ENCODE data around the gene PMIS2.
"Not testable (repeated sequence)": the region's sequence is repeated elsewhere in the genome, so short reads cannot be mapped to it uniquely, and the experiment has no call there.

PMIS2 gene

GRCh38 chr19:35595026-35595425 lies 9.1 kb downstream of the PMIS2 start:
- not testable (repeated sequence) for DNase-seq (ENCODE audit: low read depth)

GRCh38 chr19:35595928-35596327 lies 10.0 kb downstream of the PMIS2 start:
- DNase-seq (ENCODE audit: low read depth), result no peak

DNA sequence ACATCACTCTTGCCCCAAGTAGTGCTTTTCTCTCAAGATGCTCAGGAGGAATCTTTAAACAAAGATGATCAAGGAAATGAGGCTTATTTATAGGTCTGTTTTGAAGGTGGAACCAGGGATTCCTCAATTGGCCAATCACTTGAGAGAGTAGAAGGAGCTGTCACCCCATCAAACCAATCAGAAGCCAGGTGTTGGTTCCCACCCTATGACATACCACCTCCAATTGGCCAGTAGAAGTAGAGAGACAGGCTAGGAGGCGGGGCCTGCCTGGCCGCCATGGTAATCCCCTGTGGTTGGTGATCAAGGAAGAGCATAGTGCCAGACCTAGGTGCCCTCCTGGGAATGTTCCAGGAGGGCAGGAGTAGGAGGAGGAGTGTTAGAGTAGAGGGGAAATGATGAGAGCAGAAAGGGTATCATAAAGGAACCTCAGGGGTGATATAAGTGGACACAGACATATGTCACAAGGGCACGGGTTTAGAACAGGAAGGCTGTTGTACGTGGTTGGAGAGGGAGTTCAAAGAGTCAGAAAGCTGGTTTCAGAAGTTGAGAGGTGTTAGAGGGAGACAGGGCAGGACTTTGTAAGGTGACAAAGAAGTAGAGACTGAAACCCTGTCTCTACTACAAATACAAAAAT lies 10.5 kb downstream of the PMIS2 start:
- DNase-seq (ENCODE audit: low read depth), result no peak

DNA sequence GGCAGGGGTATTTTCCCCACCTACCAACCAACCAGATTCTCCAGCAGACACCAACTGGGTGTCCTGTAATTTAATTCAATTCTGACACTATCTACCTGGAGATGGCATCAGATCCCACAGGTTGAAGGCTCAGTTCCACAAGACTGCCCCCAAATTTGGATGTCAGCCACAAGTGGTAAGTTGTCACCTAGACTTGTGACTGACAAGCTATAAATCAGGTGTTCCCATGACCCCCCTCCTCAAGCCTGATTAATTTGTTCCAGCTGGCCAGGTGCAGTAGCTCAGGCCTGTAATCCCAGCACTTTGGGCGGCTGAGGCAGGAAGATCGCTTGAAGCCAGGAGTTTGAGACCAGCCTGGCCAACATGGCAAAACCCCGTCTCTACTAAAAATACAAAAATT lies 16.0 kb downstream of the PMIS2 start:
- no peak for DNase-seq (ENCODE audit: low read depth)

- DNase-seq (ENCODE audit: low read depth), result not testable (repeated sequence)
These were observed 18.5 kb downstream of the PMIS2 start for GRCh38 chr19:35604436-35604835.

GRCh38 chr19:35607170-35607569 lies 21.2 kb downstream of the PMIS2 start:
- not testable (repeated sequence) for DNase-seq (ENCODE audit: low read depth)

DNA sequence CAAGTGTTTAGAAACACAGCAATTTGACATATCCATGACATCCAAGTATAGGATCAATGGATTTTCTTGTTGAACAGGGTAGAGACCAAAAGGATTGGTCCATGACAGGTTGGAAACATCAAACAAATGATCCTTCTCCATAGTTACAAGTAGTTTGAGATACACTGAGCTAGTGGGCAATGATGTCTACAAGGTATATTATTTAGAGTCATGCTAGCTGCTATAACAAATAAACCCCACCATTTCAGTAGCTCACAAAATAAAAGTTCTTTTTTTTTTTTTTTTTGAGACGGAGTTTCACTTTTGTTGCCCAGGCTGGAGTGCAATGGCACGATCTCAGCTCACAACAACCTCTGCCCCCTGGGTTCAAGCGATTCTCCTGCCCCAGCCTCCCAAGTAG lies 21.7 kb downstream of the PMIS2 start:
- no peak for DNase-seq (ENCODE audit: low read depth)

DNA sequence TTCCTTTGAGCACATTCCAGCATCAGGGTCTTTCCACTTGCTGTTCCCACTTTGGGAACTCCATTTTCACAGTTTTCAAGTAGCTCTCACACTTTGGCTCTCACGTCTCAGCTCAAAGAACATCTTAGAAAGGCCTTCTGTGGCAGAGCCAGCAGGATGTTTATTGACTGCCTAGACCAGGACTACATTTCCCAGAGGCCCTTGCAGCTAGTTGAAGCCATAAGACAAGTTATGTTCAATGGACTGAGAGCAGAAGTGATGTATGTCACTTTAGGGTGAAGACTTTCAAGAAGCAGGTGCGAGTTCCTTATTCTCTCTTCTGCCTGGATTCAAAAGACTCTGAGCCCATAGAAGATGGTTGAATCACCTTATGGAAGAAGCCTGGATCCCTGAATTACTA lies 22.3 kb downstream of the PMIS2 start:
- DNase-seq (ENCODE audit: low read depth), result no peak

GRCh38 chr19:35609851-35610353 lies 23.9 kb downstream of the PMIS2 start:
- DNase-seq (ENCODE audit: low read depth), result no peak

DNA sequence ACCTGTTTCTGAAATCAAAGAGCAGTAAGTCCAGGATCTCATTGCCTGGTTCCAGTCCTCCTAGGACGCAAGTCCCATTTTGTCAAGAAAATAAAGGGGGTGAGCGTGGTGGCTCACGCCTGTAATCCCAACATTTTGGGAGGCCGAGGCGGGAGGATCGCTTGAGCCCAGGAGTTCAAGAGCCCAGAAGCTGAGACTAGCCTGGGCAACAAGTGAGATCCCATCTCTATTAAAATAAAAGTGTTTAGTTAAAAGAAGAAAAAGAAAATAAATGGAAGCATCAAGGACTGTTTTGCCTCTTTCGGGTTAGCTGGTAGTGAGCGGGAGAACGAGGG lies 26.2 kb downstream of the PMIS2 start:
- no peak for DNase-seq (ENCODE audit: low read depth)

GRCh38 chr19:35612559-35613321 lies 26.8 kb downstream of the PMIS2 start, which contains the start of gene HAUS5:
Gene HAUS5, plus strand, starts transcription at chr19:35612735. Its CDS starts 60 bp downstream, at chr19:35612795.
- peak; percentile 92 for DNase-seq (ENCODE audit: low read depth)

DNA sequence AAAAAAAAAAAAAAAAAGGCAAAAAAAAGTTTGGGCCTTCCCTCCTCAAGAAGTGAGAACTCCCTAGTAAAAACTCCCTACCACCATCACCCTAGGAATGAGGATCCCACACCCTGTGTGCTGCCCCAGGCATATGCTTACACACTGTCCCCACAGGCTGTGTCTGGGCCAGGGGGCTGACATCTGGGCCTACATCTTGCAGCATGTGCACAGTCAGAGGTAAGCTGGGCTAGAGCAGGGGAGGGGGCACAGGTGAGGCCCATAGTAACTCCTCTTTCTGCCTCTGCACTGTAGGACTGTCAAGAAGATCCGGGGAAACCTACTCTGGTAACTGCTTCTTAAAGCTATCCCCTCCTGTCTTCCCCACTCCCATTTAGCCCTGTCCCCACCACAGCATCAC lies 27.6 kb downstream of the PMIS2 start:
- DNase-seq (ENCODE audit: low read depth), result no peak

DNA sequence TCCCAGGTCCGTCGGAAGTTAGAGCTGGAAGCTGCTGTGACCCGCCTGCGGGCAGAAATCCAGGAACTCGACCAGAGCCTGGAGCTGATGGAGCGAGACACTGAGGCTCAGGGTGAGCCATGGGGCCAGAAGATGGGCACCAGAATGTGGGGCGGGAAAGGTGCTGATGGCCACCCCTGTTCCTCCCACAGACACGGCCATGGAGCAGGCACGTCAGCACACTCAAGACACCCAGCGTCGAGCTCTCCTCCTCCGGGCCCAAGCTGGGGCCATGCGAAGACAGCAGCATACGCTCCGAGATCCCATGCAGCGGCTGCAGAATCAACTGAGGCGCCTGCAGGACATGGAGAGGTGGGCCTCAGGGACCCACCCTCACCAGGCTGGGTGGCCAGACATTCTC lies 29.1 kb downstream of the PMIS2 start:
- no peak for DNase-seq (ENCODE audit: low read depth)

GRCh38 chr19:35618857-35619256 lies 32.9 kb downstream of the PMIS2 start:
- no peak for DNase-seq (ENCODE audit: low read depth)

- DNase-seq (ENCODE audit: low read depth), result no peak
These were observed 33.4 kb downstream of the PMIS2 start for GRCh38 chr19:35619290-35619923.

DNA sequence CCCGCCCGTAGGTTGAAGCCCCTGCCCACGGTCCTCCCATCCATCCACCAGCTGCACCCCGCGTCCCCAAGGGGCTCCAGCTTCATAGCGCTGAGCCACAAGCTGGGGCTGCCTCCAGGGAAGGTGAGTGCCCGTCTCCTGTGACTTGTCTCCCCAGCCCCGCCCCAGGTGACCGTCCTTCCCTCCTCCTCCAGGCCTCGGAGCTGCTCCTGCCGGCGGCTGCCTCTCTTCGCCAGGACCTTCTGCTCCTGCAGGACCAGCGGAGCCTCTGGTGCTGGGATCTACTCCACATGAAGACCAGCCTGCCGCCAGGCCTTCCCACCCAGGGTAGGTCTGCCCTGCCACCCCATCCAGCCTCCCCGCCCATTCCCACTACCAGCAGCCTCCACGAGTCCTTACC lies 34.0 kb downstream of the PMIS2 start:
- no peak for DNase-seq (ENCODE audit: low read depth)

- no peak for DNase-seq (ENCODE audit: low read depth)
These were observed 35.7 kb downstream of the PMIS2 start for GRCh38 chr19:35621708-35622107.

DNA sequence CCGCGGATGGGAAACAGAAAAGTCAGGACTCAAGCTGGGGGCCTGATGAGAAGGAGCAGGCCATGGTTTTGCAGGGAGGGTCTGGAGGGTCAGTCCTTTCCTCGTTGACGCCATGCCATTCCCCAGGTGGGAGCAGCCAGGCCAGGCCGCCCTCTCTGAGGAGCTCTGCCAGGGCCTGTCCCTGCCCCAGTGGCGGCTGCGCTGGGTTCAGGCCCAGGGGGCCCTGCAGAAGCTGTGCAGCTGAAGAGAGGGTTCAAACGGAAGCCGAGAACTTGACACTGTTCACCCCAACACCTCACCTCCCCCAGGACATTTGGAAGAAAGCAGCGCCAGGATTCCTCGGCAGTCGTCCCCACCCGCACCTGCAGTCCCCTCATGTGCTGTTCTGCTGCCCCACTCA lies 36.8 kb downstream of the PMIS2 start:
- no peak for DNase-seq (ENCODE audit: low read depth)

GRCh38 chr19:35623327-35624010 lies 37.5 kb downstream of the PMIS2 start:
- DNase-seq (ENCODE audit: low read depth), result no peak

DNA sequence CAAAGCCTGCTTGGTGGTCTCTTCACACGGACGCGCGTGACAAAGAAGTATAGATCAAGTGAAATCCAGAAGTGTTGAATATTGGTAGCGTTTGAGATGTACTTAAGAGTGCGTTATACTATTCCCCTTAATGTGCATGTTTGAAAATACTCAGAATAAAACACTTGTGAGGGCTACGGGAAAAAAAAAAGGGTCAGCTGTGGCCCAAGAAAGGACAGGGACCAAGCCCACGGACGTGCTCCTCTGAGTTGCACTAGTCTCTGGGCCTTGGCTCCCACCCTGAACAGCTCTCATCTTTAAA lies 42.2 kb downstream of the PMIS2 start:
- DNase-seq (ENCODE audit: low read depth), result no peak

DNA sequence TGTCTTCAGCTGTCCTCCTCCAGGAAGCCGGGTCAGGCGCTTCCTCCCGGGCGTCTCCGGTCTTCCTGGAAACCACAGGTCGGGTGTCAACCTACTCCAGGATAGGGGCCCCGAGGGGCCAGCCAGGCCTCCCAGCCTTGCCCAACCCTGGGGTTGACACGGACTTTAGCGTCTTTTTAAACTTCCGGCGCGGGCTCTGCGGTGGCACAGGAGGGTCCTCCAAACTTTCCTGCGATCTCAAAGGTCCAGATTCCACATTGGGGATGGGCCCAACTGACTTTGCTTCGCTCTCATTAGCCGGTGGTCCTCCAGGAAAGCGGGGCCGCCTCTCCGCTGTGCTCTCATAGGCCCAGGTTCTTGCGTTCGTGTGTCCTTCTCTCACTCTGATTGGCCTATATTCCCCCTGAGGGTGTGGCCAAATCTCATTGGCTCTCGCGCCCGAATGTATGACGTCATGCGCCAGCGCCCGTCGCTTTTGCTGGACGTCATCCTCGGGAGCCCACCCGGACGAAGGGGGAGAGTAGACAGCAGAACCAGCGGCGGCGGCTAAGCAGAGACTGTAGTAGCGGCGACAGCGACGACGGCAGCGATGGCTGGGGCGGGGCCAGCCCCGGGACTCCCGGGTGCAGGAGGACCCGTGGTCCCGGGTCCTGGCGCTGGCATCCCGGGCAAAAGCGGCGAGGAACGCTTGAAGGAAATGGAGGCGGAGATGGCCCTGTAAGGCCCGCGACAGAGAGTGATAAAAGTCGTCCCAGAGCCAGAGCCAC lies 42.8 kb downstream of the PMIS2 start, which contains the start of gene RBM42:
RBM42 (plus strand) TSS at position 472 of the 767 bp plus-strand sequence; CDS start at position 590, 118 bp downstream.
- peak; percentile 95 for DNase-seq (ENCODE audit: low read depth)

- no peak for DNase-seq (ENCODE audit: low read depth)
These were observed 43.3 kb downstream of the PMIS2 start for GRCh38 chr19:35629332-35629633.
